WERI-Rb-1 (cell line): Measurements from ENCODE around the gene PTPN4.
A peak's percentile ranks its signal among the peaks of the same experiment; 100 is the strongest.

Source experiments
- DNase-seq: peaks from one replicate; pipeline ENCODE4 v3.0.0-alpha.2; 2020
- H3K27ac ChIP-seq: fragments of 250-450 bp; sonication (Bioruptor Pico); 2 replicates; pipeline ENCODE4 v1.5.1; 2020; ENCODE audit warnings: mild to moderate bottlenecking, moderate library complexity
- H3K27me3 ChIP-seq: fragments of 250-450 bp; sonication (Bioruptor Pico); 2 replicates; pipeline ENCODE4 v1.5.1; 2021; ENCODE audit warnings: mild to moderate bottlenecking, low read depth, moderate library complexity; ENCODE audit not compliant: insufficient read depth, severe bottlenecking
- H3K36me3 ChIP-seq: fragments of 250-450 bp; sonication (Bioruptor Pico); 2 replicates; pipeline ENCODE4 v1.5.1; 2020; ENCODE audit warnings: mild to moderate bottlenecking, moderate library complexity
- H3K4me3 ChIP-seq: 2 replicates; pipeline ENCODE4 v1.5.1; 2011; ENCODE audit warnings: low read depth, mild to moderate bottlenecking, control low read depth, low read length
- H3K9me3 ChIP-seq: fragments of 250-450 bp; sonication (Bioruptor Pico); 2 replicates; pipeline ENCODE4 v1.5.1; 2021; ENCODE audit warnings: mild to moderate bottlenecking, moderate library complexity; ENCODE audit not compliant: severe bottlenecking
- TF ChIP-seq, protein P1 (sequence below): IDR thresholded peaks from 2 replicates; pipeline ENCODE4 v1.5.1; 2011; ENCODE audit warnings: low read depth, mild to moderate bottlenecking, control low read depth, inconsistent platforms, low read length

The PTPN4 gene

DNA sequence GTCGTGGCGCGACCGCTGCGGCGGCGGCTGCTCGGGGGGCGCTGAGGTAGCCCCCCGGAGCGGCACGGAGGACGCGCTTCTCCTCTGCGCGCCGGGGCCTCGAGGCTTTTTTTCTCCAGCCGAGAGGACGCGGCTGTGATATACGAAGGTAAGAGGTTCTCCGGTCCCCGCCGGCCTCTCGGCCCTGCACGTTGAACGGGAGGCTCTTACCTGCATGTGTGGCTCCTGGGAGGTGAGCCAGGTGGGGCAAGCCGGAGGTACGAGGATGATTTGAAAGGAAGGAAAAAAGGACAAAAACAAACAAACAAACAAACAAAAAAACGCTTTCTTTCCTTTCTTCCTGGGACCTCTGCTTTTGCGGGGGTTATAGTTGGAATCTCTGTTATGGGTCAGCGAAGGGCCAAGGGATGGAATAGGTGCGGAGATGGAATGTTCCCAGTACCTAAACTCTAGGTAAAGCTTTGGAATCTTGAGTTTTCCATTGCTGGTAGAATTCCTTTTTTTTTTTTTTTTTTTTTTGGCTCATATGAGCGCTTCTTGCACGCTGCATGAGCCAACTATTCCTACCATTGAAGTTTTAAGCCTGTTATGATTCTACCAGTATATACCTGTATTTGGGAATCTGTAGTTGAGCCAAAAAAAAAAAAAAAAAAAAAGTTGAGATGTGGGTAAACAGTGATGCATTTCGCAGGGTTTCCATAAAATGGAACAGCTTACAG is 674 bp downstream of the PTPN4 start:
- no peaks in the 10 kb centered on the region for H3K9me3 ChIP-seq
- H3K4me3 ChIP-seq: peak overlapping the region; percentile 99
- no peak for DNase-seq
- peak overlapping the region; percentile 90 for H3K27ac ChIP-seq
- no peaks in the 10 kb centered on the region for H3K27me3 ChIP-seq
- H3K36me3 ChIP-seq: peaks cover 3% of the 10 kb centered on the region; the same call in 1 of the 2 replicates
- TF ChIP-seq, protein P1, sequence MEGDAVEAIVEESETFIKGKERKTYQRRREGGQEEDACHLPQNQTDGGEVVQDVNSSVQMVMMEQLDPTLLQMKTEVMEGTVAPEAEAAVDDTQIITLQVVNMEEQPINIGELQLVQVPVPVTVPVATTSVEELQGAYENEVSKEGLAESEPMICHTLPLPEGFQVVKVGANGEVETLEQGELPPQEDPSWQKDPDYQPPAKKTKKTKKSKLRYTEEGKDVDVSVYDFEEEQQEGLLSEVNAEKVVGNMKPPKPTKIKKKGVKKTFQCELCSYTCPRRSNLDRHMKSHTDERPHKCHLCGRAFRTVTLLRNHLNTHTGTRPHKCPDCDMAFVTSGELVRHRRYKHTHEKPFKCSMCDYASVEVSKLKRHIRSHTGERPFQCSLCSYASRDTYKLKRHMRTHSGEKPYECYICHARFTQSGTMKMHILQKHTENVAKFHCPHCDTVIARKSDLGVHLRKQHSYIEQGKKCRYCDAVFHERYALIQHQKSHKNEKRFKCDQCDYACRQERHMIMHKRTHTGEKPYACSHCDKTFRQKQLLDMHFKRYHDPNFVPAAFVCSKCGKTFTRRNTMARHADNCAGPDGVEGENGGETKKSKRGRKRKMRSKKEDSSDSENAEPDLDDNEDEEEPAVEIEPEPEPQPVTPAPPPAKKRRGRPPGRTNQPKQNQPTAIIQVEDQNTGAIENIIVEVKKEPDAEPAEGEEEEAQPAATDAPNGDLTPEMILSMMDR: no peak

DNA sequence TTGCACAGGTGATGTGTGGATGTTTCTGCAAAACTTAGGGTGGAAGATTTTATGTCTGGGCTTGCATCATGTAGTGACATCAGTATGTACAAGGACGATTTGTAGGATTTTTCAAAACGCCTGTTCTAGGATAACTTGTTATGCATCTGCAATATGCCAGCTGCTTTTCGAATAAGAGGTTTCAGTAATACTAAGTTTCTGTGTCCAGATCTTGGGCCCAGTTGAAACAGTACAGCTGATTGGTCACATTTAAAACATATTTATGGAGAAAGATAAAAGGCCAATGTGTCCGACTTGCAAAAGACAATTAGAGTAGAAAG is 1.2 kb downstream of the PTPN4 start:
- H3K27ac ChIP-seq: no peak overlapping the region; the same call in 1 of the 2 replicates

DNA sequence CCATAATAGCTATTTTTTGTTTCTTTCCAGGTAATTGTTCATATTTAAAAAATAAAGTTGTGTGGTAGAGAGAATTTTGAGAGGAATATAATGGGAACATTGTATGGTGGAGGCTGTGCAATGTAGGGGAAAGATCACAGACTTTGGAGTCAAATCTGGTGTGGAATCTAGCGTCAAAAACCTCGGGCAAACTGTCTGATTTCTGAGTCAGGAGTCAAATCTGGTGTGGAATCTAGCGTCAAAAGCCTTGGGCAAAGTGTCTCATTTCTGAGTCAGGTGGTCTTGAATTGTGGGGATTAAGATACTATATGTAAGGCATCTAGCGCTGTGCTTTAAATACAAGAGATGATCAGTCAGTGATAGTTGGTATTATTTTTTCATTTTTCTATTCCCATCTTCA is 5.1 kb downstream of the PTPN4 start:
- no peak for DNase-seq

More for the DNA sequence above, 1.2 kb downstream of the PTPN4 start:
- no peak for DNase-seq
- H3K4me3 ChIP-seq: peak overlapping the region; percentile 99
- H3K27me3 ChIP-seq: no peaks in the 10 kb centered on the region
- H3K36me3 ChIP-seq: peaks cover 3% of the 10 kb centered on the region; the same call in 1 of the 2 replicates
- H3K9me3 ChIP-seq: no peaks in the 10 kb centered on the region
- TF ChIP-seq, protein P1: no peak

DNA sequence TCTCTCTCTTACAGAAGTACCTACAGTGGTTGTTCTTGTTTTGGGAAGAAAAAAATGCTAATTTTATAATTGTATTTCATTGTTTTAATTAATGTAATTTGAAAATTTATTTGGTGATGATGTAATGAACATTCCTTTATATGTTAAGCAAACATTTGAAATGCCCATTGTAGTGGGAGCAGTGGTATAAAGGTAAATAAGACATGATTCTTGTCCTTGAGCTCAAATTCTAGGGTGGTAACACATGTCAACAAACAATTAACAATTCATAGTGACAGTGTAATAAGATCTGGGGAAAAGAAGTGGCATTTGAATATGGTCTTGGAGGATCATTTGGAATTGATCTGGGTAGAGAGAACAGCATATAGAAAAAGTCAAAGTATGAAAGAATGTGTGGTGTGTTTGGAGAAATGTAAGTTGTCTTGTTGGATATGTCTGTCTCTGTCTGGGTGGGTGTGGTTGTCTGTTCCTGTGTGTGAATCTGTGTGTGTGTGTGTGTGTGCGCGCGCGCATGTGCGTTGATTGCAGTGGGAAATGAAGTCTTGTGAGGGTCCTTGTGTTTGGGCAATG is 5.8 kb downstream of the PTPN4 start:
- TF ChIP-seq, protein P1: no peak
- DNase-seq: no peak
- Histone ChIP-seq H3K36me3 (no peaks in the 10 kb centered on the region; the same call in 1 of the 2 replicates), H3K27me3 (no peaks in the 10 kb centered on the region), H3K9me3 (no peaks in the 10 kb centered on the region), H3K4me3 (no peak overlapping the region), H3K27ac (no peak overlapping the region)

More for the DNA sequence above, 5.1 kb downstream of the PTPN4 start:
- H3K36me3 ChIP-seq: peaks cover 3% of the 10 kb centered on the region
- H3K27me3 ChIP-seq: no peaks in the 10 kb centered on the region
- H3K4me3 ChIP-seq: no peak overlapping the region
- H3K9me3 ChIP-seq: no peaks in the 10 kb centered on the region
- TF ChIP-seq, protein P1: no peak
- no peak overlapping the region for H3K27ac ChIP-seq

DNA sequence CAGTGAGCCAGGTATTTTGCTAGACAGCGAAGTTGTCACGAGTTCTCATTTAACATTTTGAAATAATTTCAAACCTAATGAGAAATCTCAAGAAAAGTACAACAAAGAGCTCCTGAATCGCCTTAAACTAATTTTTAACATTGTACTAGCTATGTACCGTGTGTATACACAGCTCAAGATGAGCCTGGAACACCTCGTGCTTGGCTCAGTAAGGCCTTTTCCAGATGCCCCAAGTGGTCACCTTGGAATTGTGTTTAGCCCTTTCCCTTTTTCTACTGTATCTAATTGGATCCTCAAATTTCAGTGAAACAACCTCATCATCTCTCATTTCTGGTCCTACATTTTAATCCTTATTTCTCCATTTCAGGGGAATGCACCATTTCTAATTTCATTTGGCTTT is 7.2 kb downstream of the PTPN4 start:
- DNase-seq: no peak
- no peak overlapping the region for H3K27ac ChIP-seq
- no peaks in the 10 kb centered on the region for H3K27me3 ChIP-seq
- no peaks in the 10 kb centered on the region; the same call in 1 of the 2 replicates for H3K36me3 ChIP-seq
- H3K9me3 ChIP-seq: no peaks in the 10 kb centered on the region
- TF ChIP-seq, protein P1: no peak
- H3K4me3 ChIP-seq: no peak overlapping the region
